ENCODE data around the gene SCFD2. TPM values are rescaled to one million over a fixed set of nuclear protein-coding genes. Genes with fewer than 3 reads are reported as not detected.

Gene SCFD2
- total and polyA plus RNA-seq, 4 donors = 5.2 to 28.7 (median 16.4) TPM

GRCh38 chr4:52873191-52873590, 492.7 kb downstream of the SCFD2 start:
- H3K27me3 ChIP-seq (ENCODE audit: control insufficient read depth in 3 of 3, insufficient read depth in 3 of 3, low read length in 2 of 3) = no peaks in the 10 kb centered on the region

GRCh38 chr4:52870225-52870624, 495.6 kb downstream of the SCFD2 start:
- Histone ChIP-seq H3K4me3 (no peak overlapping the region), H3K4me1 (ENCODE audit: control insufficient read depth in 5 of 5, insufficient read depth in 5 of 5, low read length in 5 of 5) (peaks cover 9 to 42% (median 23%) of the 10 kb centered on the region in 5 donors), H3K9ac (ENCODE audit: insufficient read depth in 1 of 2, low read length in 2 of 2) (no peak overlapping the region), H3K27me3 (ENCODE audit: control insufficient read depth in 3 of 3, insufficient read depth in 3 of 3, low read length in 2 of 3) (no peaks in the 10 kb centered on the region), H3K27ac (ENCODE audit: low read depth in 1 of 2, low read length in 1 of 2) (no peak overlapping the region), H3K9me3 (ENCODE audit: control insufficient read depth in 4 of 4, insufficient read depth in 3 of 4, low read length in 3 of 4) (peaks cover 0 to 2% (median 0%) of the 10 kb centered on the region in 4 donors), H3K36me3 (ENCODE audit: control insufficient read depth in 4 of 4, insufficient read depth in 4 of 4, low read length in 4 of 4) (peaks cover 0 to 19% (median 7%) of the 10 kb centered on the region in 4 donors)
- DNase-seq (no peak), ATAC-seq (ENCODE audit: insufficient read depth, low FRiP score) (no peak)
- TF ChIP-seq, protein P1, sequence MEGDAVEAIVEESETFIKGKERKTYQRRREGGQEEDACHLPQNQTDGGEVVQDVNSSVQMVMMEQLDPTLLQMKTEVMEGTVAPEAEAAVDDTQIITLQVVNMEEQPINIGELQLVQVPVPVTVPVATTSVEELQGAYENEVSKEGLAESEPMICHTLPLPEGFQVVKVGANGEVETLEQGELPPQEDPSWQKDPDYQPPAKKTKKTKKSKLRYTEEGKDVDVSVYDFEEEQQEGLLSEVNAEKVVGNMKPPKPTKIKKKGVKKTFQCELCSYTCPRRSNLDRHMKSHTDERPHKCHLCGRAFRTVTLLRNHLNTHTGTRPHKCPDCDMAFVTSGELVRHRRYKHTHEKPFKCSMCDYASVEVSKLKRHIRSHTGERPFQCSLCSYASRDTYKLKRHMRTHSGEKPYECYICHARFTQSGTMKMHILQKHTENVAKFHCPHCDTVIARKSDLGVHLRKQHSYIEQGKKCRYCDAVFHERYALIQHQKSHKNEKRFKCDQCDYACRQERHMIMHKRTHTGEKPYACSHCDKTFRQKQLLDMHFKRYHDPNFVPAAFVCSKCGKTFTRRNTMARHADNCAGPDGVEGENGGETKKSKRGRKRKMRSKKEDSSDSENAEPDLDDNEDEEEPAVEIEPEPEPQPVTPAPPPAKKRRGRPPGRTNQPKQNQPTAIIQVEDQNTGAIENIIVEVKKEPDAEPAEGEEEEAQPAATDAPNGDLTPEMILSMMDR (IDR thresholded peaks at IDR 0.05; ENCODE audit: control extremely low read depth, extremely low read depth) = no peak
- WGBS, 2 donors = 62 to 75% methylated on average over 4 of the region's 4 CpGs

More at GRCh38 chr4:52873191-52873590, 492.7 kb downstream of the SCFD2 start:
- Histone ChIP-seq H3K9me3 (ENCODE audit: control insufficient read depth in 4 of 4, insufficient read depth in 3 of 4, low read length in 3 of 4) (peaks cover 0 to 2% (median 0%) of the 10 kb centered on the region in 4 donors), H3K36me3 (ENCODE audit: control insufficient read depth in 4 of 4, insufficient read depth in 4 of 4, low read length in 4 of 4) (no peaks in the 10 kb centered on the region), H3K27ac (ENCODE audit: low read depth in 1 of 2, low read length in 1 of 2) (no peak overlapping the region), H3K4me3 (no peak overlapping the region), H3K9ac (ENCODE audit: insufficient read depth in 1 of 2, low read length in 2 of 2) (no peak overlapping the region), H3K4me1 (ENCODE audit: control insufficient read depth in 5 of 5, insufficient read depth in 5 of 5, low read length in 5 of 5) (peaks cover 3 to 21% (median 10%) of the 10 kb centered on the region in 5 donors)
- WGBS, 2 donors = 67 to 84% methylated on average over 1 of the region's 1 CpG
- TF ChIP-seq, protein P1 (IDR thresholded peaks at IDR 0.05; ENCODE audit: control extremely low read depth, extremely low read depth) = no peak
- ATAC-seq (ENCODE audit: insufficient read depth, low FRiP score) (no peak), DNase-seq (peak in 1 of 3 donors; percentile 47)

DNA sequence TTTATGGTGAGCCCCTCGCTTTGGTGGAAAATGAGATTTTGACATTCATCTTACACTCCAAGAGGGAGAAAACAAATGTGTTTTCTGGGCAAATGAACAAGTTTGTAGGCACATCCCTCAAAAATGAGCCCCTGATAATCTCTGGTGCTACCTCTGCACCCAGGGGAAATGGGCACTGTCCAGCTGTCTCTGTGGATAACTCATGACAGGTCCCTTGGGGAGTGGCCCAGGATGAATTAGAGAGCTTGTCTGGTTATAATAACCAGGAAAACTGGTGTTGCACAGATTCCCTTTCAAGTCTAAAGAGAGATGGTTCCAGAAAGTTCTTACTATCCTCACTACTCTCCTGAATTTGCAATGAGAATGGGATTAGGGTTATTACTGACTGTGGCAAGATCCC, 496.2 kb downstream of the SCFD2 start:
- H3K27me3 ChIP-seq (ENCODE audit: control insufficient read depth in 3 of 3, insufficient read depth in 3 of 3, low read length in 2 of 3) = no peaks in the 10 kb centered on the region
- H3K27ac ChIP-seq (ENCODE audit: low read depth in 1 of 2, low read length in 1 of 2) = no peak overlapping the region
- H3K9me3 ChIP-seq (ENCODE audit: control insufficient read depth in 4 of 4, insufficient read depth in 3 of 4, low read length in 3 of 4) = peaks cover 0 to 2% (median 0%) of the 10 kb centered on the region in 4 donors
- WGBS, 2 donors = 84 to 91% methylated on average over 1 of the region's 1 CpG
- H3K9ac ChIP-seq (ENCODE audit: insufficient read depth in 1 of 2, low read length in 2 of 2) = no peak overlapping the region
- H3K4me3 ChIP-seq = no peak overlapping the region
- TF ChIP-seq, protein P1 (IDR thresholded peaks at IDR 0.05; ENCODE audit: control extremely low read depth, extremely low read depth) = no peak
- peaks cover 0 to 21% (median 7%) of the 10 kb centered on the region in 4 donors for H3K36me3 ChIP-seq (ENCODE audit: control insufficient read depth in 4 of 4, insufficient read depth in 4 of 4, low read length in 4 of 4)
- H3K4me1 ChIP-seq (ENCODE audit: control insufficient read depth in 5 of 5, insufficient read depth in 5 of 5, low read length in 5 of 5) = peaks cover 9 to 48% (median 29%) of the 10 kb centered on the region in 5 donors
- no peak for ATAC-seq (ENCODE audit: insufficient read depth, low FRiP score)
- DNase-seq = no peak

DNA sequence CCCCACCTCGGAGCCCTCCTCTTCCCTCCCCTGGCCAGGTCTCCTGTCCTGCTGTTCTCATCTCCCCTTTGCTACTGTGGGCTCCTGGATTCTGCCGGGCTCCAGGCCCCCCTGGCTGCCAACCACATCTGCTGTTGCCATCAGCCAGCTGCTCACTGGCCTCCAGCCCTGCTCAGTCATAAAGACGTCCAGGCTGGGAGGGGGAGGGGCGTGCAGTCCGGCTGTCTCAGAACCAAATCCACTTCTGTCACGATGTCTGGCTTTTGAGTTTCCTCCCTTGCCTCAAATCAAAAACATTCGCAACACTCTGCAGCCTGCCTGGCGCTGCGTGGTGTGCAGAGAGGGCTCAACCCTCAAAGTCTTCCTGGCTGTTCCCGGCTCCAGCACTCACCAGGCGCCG, 496.7 kb downstream of the SCFD2 start:
- Histone ChIP-seq H3K36me3 (ENCODE audit: control insufficient read depth in 4 of 4, insufficient read depth in 4 of 4, low read length in 4 of 4) (peaks cover 0 to 21% (median 7%) of the 10 kb centered on the region in 4 donors), H3K27ac (ENCODE audit: low read depth in 1 of 2, low read length in 1 of 2) (no peak overlapping the region), H3K4me3 (no peak overlapping the region), H3K9ac (ENCODE audit: insufficient read depth in 1 of 2, low read length in 2 of 2) (no peak overlapping the region), H3K4me1 (ENCODE audit: control insufficient read depth in 5 of 5, insufficient read depth in 5 of 5, low read length in 5 of 5) (peaks cover 9 to 53% (median 33%) of the 10 kb centered on the region in 5 donors), H3K27me3 (ENCODE audit: control insufficient read depth in 3 of 3, insufficient read depth in 3 of 3, low read length in 2 of 3) (no peaks in the 10 kb centered on the region), H3K9me3 (ENCODE audit: control insufficient read depth in 4 of 4, insufficient read depth in 3 of 4, low read length in 3 of 4) (peaks cover 0 to 2% (median 0%) of the 10 kb centered on the region in 4 donors)
- no peak for ATAC-seq (ENCODE audit: insufficient read depth, low FRiP score)
- TF ChIP-seq, protein P1 (IDR thresholded peaks at IDR 0.05; ENCODE audit: control extremely low read depth, extremely low read depth) = no peak
- 73 to 81% methylated on average over 12 of the region's 12 CpGs for WGBS, 2 donors
- DNase-seq = peak; percentile 84 to 90 (median 85)

Data from lung (tissue), 12 donors.